Hepatocyte (in vitro differentiated cells): ENCODE measurements around the gene TBC1D8. TPM values are rescaled to one million over a fixed set of nuclear protein-coding genes. Genes with fewer than 3 reads are reported as not detected.

ENCODE experiments used
- DNase-seq: peaks from one replicate; pipeline ENCODE4 v3.0.0-alpha.2; 2016; ENCODE audit warnings: low spot score
- H2AFZ ChIP-seq: fragments of 200-600 bp; sonication (generic); 2 replicates; pipeline ENCODE4 v1.6.0; 2016; ENCODE audit warnings: antibody characterized with exemption, mild to moderate bottlenecking
- H3K27ac ChIP-seq: fragments of 200-600 bp; sonication (generic); 2 replicates; pipeline ENCODE4 v1.5.1; 2016; ENCODE audit warnings: mild to moderate bottlenecking
- H3K27me3 ChIP-seq: fragments of 200-600 bp; sonication (generic); 2 replicates; pipeline ENCODE4 v1.6.1; 2016
- H3K36me3 ChIP-seq: fragments of 200-600 bp; sonication (generic); replicated peaks from 2 replicates; pipeline ENCODE4 v1.5.1; 2016; ENCODE audit warnings: low read depth; ENCODE audit not compliant: insufficient read depth
- H3K4me1 ChIP-seq: fragments of 200-600 bp; sonication (generic); 2 replicates; pipeline ENCODE4 v1.5.1; 2016; ENCODE audit warnings: mild to moderate bottlenecking, moderate library complexity; ENCODE audit not compliant: insufficient read depth
- H3K4me2 ChIP-seq: fragments of 200-600 bp; sonication (generic); 2 replicates; pipeline ENCODE4 v1.6.0; 2016
- H3K4me3 ChIP-seq: fragments of 200-600 bp; sonication (generic); 2 replicates; pipeline ENCODE4 v1.5.1; 2016; ENCODE audit warnings: mild to moderate bottlenecking
- H3K79me2 ChIP-seq: fragments of 200-600 bp; sonication (generic); 2 replicates; pipeline ENCODE4 v1.6.0; 2017; ENCODE audit warnings: mild to moderate bottlenecking
- H3K9me2 ChIP-seq: fragments of 200-600 bp; sonication (generic); replicated peaks from 2 replicates; pipeline ENCODE4 v1.6.0; 2017; ENCODE audit warnings: mild to moderate bottlenecking; ENCODE audit not compliant: insufficient read depth
- H3K9me3 ChIP-seq: fragments of 200-600 bp; sonication (generic); 2 replicates; pipeline ENCODE4 v1.5.1; 2016; ENCODE audit warnings: low read depth, mild to moderate bottlenecking
- H4K20me1 ChIP-seq: fragments of 200-600 bp; sonication (generic); 2 replicates; pipeline ENCODE4 v1.6.0; 2016; ENCODE audit warnings: mild to moderate bottlenecking; ENCODE audit not compliant: insufficient read depth, poor library complexity, severe bottlenecking
- CTCF ChIP-seq: fragments of 200-600 bp; sonication (generic); IDR thresholded peaks from 2 replicates; pipeline ENCODE4 v1.5.1; 2016; ENCODE audit warnings: antibody characterized with exemption, mild to moderate bottlenecking; ENCODE audit not compliant: poor library complexity
- EZH2 ChIP-seq: fragments of 200-600 bp; sonication (generic); IDR thresholded peaks from 2 replicates; pipeline ENCODE4 v1.6.1; 2016; ENCODE audit warnings: antibody characterized with exemption, mild to moderate bottlenecking, borderline replicate concordance
- EZH2phosphoT487 ChIP-seq: fragments of 200-600 bp; sonication (generic); IDR thresholded peaks from one replicate; pipeline ENCODE4 v1.6.1; 2018; ENCODE audit warnings: antibody characterized with exemption, mild to moderate bottlenecking, low read depth, moderate library complexity; ENCODE audit not compliant: unreplicated experiment, severe bottlenecking
- WGBS: methylation state at CpG from one replicate; pipeline ENCODE4 v1.1.6; 2016; ENCODE audit warnings: low lambda C conversion rate; ENCODE audit errors: missing lambda C conversion rate; 5-methylcytosine and 5-hydroxymethylcytosine counted together
- polyA plus RNA-seq: library from polyadenylated mRNA; unstranded; fragments of >200 nt; fragmentation: Nextera tagmentation; extraction: Ambion mirVana; gene quantifications from 2 replicates; pipeline ENCODE4 v1.2.1, GENCODE V29; 2016
- total RNA-seq: library from RNA; depleted of rRNA; stranded (reverse); fragments of >200 nt; gene quantifications from 2 replicates; pipeline ENCODE4 v1.2.3, GENCODE V29; 2014

Gene TBC1D8
- total and polyA plus RNA-seq, 2 experiments from 2014 or later = 10.1 to 15.8 TPM

GRCh38 chr2:101012054-101012705 lies 139.0 kb downstream of the TBC1D8 start:
- no peaks in the 10 kb centered on the region for H3K27me3 ChIP-seq
- H3K9me3 ChIP-seq = no peaks in the 10 kb centered on the region
- H4K20me1 ChIP-seq = peaks cover 11% of the 10 kb centered on the region
- H3K4me1 ChIP-seq = no peaks in the 10 kb centered on the region
- no peaks in the 10 kb centered on the region for H3K36me3 ChIP-seq
- 71% methylated on average over 8 of the region's 8 CpGs for WGBS
- H3K79me2 ChIP-seq = no peaks in the 10 kb centered on the region
- DNase-seq = no peak
- H3K27ac ChIP-seq = no peak overlapping the region
- no peak overlapping the region for H3K4me3 ChIP-seq
- no peak overlapping the region for H3K4me2 ChIP-seq
- no peak overlapping the region for H2AFZ ChIP-seq
- H3K9me2 ChIP-seq = no peaks in the 10 kb centered on the region
- TF ChIP-seq EZH2phosphoT487 (no peak), EZH2 (no peak), CTCF (no peak)

- Histone ChIP-seq H3K79me2 (peaks cover 2% of the 10 kb centered on the region), H3K9me2 (no peaks in the 10 kb centered on the region), H4K20me1 (peaks cover 16% of the 10 kb centered on the region), H2AFZ (no peak overlapping the region), H3K4me2 (no peak overlapping the region), H3K36me3 (no peaks in the 10 kb centered on the region), H3K27me3 (no peaks in the 10 kb centered on the region), H3K9me3 (no peaks in the 10 kb centered on the region), H3K4me1 (no peaks in the 10 kb centered on the region), H3K27ac (no peak overlapping the region), H3K4me3 (no peak overlapping the region)
- WGBS = 86% methylated on average over 10 of the region's 10 CpGs
- TF ChIP-seq CTCF = no peak
- no peak for TF ChIP-seq EZH2phosphoT487
- no peak for TF ChIP-seq EZH2
- no peak for DNase-seq
Measured at GRCh38 chr2:101011152-101011551, 140.0 kb downstream of the TBC1D8 start.

GRCh38 chr2:101007415-101008345 lies 143.5 kb downstream of the TBC1D8 start:
- H4K20me1 ChIP-seq = peaks cover 36% of the 10 kb centered on the region
- TF ChIP-seq EZH2phosphoT487 = no peak
- TF ChIP-seq EZH2 = no peak
- TF ChIP-seq CTCF = no peak
- WGBS = 87% methylated on average over 11 of the region's 11 CpGs
- H3K79me2 ChIP-seq = peaks cover 33% of the 10 kb centered on the region
- no peaks in the 10 kb centered on the region for H3K9me2 ChIP-seq
- H3K4me3 ChIP-seq = no peak overlapping the region
- no peaks in the 10 kb centered on the region for H3K36me3 ChIP-seq
- H2AFZ ChIP-seq = no peak overlapping the region
- no peaks in the 10 kb centered on the region for H3K9me3 ChIP-seq
- no peak overlapping the region for H3K4me2 ChIP-seq
- DNase-seq = no peak
- no peak overlapping the region for H3K27ac ChIP-seq
- H3K4me1 ChIP-seq = peaks cover 12% of the 10 kb centered on the region
- H3K27me3 ChIP-seq = no peaks in the 10 kb centered on the region
